ENCODE data around the gene PPP1R16B. TPM values are rescaled to one million over a fixed set of nuclear protein-coding genes. Genes with fewer than 3 reads are reported as not detected.

PPP1R16B gene
- total and polyA plus RNA-seq, 3 donors from 2014 or later: 1.2 to 3.7 (median 1.3) TPM

DNA sequence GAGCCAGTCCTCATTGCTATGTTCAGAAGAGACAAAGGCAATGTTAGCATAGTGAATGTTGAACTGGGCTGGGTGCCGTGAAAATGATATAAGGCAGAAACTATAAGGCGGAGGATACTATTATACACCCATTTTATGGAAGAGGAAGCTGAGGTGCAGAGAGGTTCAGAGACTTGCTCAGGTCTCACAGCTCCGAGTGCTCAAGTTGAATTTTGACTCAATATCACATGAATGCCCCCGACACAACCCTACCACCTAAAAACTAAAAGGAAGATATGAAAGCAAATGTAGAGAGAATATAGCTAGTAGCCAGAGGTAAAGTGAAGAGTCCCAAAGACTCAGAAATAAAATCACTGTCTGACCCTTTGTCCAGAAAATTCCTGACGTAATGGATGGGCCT lies 56.7 kb downstream of the PPP1R16B start:
- TF ChIP-seq, protein P1, sequence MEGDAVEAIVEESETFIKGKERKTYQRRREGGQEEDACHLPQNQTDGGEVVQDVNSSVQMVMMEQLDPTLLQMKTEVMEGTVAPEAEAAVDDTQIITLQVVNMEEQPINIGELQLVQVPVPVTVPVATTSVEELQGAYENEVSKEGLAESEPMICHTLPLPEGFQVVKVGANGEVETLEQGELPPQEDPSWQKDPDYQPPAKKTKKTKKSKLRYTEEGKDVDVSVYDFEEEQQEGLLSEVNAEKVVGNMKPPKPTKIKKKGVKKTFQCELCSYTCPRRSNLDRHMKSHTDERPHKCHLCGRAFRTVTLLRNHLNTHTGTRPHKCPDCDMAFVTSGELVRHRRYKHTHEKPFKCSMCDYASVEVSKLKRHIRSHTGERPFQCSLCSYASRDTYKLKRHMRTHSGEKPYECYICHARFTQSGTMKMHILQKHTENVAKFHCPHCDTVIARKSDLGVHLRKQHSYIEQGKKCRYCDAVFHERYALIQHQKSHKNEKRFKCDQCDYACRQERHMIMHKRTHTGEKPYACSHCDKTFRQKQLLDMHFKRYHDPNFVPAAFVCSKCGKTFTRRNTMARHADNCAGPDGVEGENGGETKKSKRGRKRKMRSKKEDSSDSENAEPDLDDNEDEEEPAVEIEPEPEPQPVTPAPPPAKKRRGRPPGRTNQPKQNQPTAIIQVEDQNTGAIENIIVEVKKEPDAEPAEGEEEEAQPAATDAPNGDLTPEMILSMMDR (IDR thresholded peaks at IDR 0.05): no peak
- no peak for TF ChIP-seq POLR2A (IDR thresholded peaks at IDR 0.05)

DNA sequence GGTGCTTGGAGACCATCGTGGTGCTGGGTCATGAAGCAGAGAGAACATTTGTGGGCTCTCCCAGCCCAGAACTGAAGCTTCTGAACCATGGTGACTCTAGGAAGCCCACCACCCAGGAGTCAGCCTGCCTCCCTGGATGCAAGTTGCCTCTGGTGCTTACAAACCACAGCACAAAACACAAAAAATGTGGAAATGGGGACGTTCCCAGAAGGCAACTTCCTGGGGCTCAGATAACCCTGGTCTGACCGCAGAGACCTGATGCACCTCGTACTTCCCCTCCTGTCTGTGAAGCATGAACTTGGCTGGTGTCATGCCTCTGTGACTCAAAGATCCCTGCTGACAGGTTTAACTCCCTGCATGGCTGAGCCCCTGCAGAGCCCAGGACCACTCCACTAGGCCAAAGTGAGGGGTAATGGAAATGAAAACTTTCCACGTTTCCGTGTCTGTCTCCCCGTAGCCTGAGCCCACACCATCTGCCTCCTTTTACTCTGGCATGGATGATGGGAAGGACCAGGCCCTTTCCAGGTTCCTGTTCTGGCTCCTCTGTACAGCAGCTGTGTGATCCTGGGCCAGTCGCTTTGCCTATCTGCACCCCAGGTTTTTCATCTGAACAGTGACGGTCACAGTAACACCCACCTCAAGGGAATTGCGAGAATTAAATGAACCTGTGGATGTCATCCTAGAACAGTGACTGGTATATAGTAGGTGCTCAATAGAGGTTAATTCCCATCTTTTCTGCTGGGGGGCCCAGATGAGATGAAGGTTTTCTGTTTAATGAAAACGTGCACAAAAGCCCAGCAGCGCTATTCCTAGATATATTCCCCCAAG lies 57.7 kb downstream of the PPP1R16B start:
- Histone ChIP-seq H3K4me3 (no peak overlapping the region), H3K4me1 (no peaks in the 10 kb centered on the region), H3K27me3 (no peaks in the 10 kb centered on the region), H3K27ac (no peak overlapping the region), H3K9me3 (no peaks in the 10 kb centered on the region), H3K36me3 (ENCODE audit: low read depth, missing control alignments) (no peaks in the 10 kb centered on the region)
- WGBS, 2 donors: 70 to 86% methylated on average over 12 of the region's 12 CpGs
- no peak for DNase-seq
- intact Hi-C loops (cut with DNase I; ENCODE audit: low total_unique reads): no loop called here
- TF ChIP-seq POLR2A (IDR thresholded peaks at IDR 0.05): no peak

More for the DNA sequence above, 56.7 kb downstream of the PPP1R16B start:
- intact Hi-C loops (cut with DNase I; ENCODE audit: low total_unique reads): no loop called here
- no peaks in the 10 kb centered on the region for H3K36me3 ChIP-seq (ENCODE audit: low read depth, missing control alignments)
- H3K27me3 ChIP-seq: no peaks in the 10 kb centered on the region
- no peaks in the 10 kb centered on the region for H3K4me1 ChIP-seq
- no peak for DNase-seq
- WGBS, 2 donors: 89 to 90% methylated on average over 5 of the region's 5 CpGs
- H3K9me3 ChIP-seq: no peaks in the 10 kb centered on the region
- H3K4me3 ChIP-seq: no peak overlapping the region
- no peak overlapping the region for H3K27ac ChIP-seq

GRCh38 chr20:38864662-38865061 lies 59.2 kb downstream of the PPP1R16B start:
- H3K27me3 ChIP-seq: no peaks in the 10 kb centered on the region
- no peak for TF ChIP-seq POLR2A (IDR thresholded peaks at IDR 0.05)
- TF ChIP-seq, protein P1 (IDR thresholded peaks at IDR 0.05): no peak
- no peaks in the 10 kb centered on the region for H3K4me1 ChIP-seq
- DNase-seq: no peak
- intact Hi-C loops (cut with DNase I; ENCODE audit: low total_unique reads): no loop called here
- no peak overlapping the region for H3K27ac ChIP-seq
- no peak overlapping the region for H3K4me3 ChIP-seq
- H3K9me3 ChIP-seq: no peaks in the 10 kb centered on the region
- WGBS, 2 donors: 56 to 100% methylated on average over 1 to 5 of the region's 5 CpGs
- no peaks in the 10 kb centered on the region for H3K36me3 ChIP-seq (ENCODE audit: low read depth, missing control alignments)

DNA sequence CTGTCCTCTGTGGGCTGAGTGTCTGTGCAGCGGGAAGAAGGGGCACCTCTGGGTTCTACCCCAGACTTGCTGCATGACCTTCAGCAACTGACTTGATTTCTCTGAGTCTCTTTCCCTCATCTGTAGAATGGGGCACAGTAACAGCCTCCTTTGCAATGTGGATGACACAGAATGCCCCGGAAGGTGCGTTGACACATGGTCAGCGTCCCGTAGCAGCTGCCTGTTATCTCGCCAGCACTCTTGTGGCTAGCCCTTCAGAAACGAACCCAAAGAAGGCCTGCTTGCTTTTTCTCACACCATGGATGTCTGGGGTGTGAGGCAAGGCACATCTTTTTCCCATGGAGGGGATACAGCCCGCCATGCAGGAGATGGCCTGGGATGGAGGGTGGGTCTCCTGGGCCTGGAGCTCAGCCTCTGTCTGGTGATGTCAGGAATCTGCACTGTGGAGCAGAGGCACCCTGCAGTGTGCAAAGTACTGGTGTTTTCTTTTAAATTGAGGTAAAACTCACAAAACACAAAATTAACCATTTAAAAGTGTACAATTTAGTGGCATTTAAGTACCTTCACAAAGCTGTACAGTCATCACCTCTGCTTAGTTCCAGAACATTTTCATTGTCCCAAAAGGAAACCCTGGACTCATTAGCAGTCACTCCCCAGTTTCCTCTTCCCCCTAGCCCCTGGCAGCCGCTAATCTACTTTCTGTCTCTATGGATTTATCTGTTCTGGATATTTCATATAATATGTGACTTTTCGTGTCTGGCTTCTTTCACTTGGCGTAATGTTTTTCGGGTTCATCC lies 61.0 kb downstream of the PPP1R16B start:
- DNase-seq: no peak
- 74 to 85% methylated on average over 11 to 12 of the region's 12 CpGs for WGBS, 2 donors
- Histone ChIP-seq H3K27me3 (no peaks in the 10 kb centered on the region), H3K27ac (no peak overlapping the region), H3K36me3 (ENCODE audit: low read depth, missing control alignments) (no peaks in the 10 kb centered on the region), H3K4me1 (no peaks in the 10 kb centered on the region), H3K9me3 (no peaks in the 10 kb centered on the region), H3K4me3 (no peak overlapping the region)
- intact Hi-C loops (cut with DNase I; ENCODE audit: low total_unique reads): no loop called here
- TF ChIP-seq, protein P1 (IDR thresholded peaks at IDR 0.05): no peak
- no peak for TF ChIP-seq POLR2A (IDR thresholded peaks at IDR 0.05)

- H3K9me3 ChIP-seq: no peaks in the 10 kb centered on the region
- no peak for TF ChIP-seq POLR2A (IDR thresholded peaks at IDR 0.05)
- no peaks in the 10 kb centered on the region for H3K4me1 ChIP-seq
- no peaks in the 10 kb centered on the region for H3K27me3 ChIP-seq
- no peaks in the 10 kb centered on the region for H3K36me3 ChIP-seq (ENCODE audit: low read depth, missing control alignments)
- intact Hi-C loops (cut with DNase I; ENCODE audit: low total_unique reads): no loop called here
- no peak overlapping the region for H3K27ac ChIP-seq
- no peak for DNase-seq
- H3K4me3 ChIP-seq: no peak overlapping the region
- WGBS, 2 donors: 60 to 88% methylated on average over 2 to 4 of the region's 4 CpGs
Observed at GRCh38 chr20:38867062-38867359, 61.5 kb downstream of the PPP1R16B start.
